SK-N-MC (cell line): ENCODE data around the gene MED25.

Experiments used
- EZH2 ChIP-seq: fragments of 200-600 bp; sonication (generic); IDR thresholded peaks from one replicate; pipeline ENCODE4 v1.6.1; 2017; ENCODE audit warnings: antibody characterized with exemption
- POLR2AphosphoS5 ChIP-seq: IDR thresholded peaks from 2 replicates; pipeline ENCODE4 v1.6.1; 2012; ENCODE audit warnings: mild to moderate bottlenecking, low read depth, low read length, borderline replicate concordance

GRCh38 chr19:49816590-49816989 is 1.5 kb upstream of the MED25 start:
- TF ChIP-seq POLR2AphosphoS5: no peak
- TF ChIP-seq EZH2: no peak
